ENCODE data around the gene NEK7. TPM values are rescaled to one million over a fixed set of nuclear protein-coding genes. Genes with fewer than 3 reads are reported as not detected.

NEK7 gene
- total RNA-seq, 6 donors from 2014 or later: 55.3 to 137 (median 112) TPM

GRCh38 chr1:198335663-198336062 lies 178.9 kb downstream of the NEK7 start:
- no peak for TF ChIP-seq EP300 (IDR thresholded peaks at IDR 0.05)
- no peak for TF ChIP-seq POLR2AphosphoS5 (IDR thresholded peaks at IDR 0.05)
- no peak for TF ChIP-seq POLR2A (IDR thresholded peaks at IDR 0.05)
- no peak for TF ChIP-seq CTCF (IDR thresholded peaks at IDR 0.05)
- Histone ChIP-seq H3K4me1 (no peaks in the 10 kb centered on the region), H3K27me3 (no peaks in the 10 kb centered on the region), H3K9me3 (no peaks in the 10 kb centered on the region), H3K36me3 (no peaks in the 10 kb centered on the region), H3K27ac (no peak overlapping the region), H3K4me3 (no peak overlapping the region)
- 72 to 80% methylated on average over 1 of the region's 1 CpG for WGBS, 2 donors
- ATAC-seq (ENCODE audit: low FRiP score in 2 of 2) (no peak), DNase-seq (no peak)

GRCh38 chr1:198337886-198338285 lies 181.1 kb downstream of the NEK7 start:
- no peaks in the 10 kb centered on the region for H3K9me3 ChIP-seq
- no peak for DNase-seq
- H3K4me1 ChIP-seq: no peaks in the 10 kb centered on the region
- TF ChIP-seq POLR2A (IDR thresholded peaks at IDR 0.05) (no peak), POLR2AphosphoS5 (IDR thresholded peaks at IDR 0.05) (no peak), EP300 (IDR thresholded peaks at IDR 0.05) (no peak), CTCF (IDR thresholded peaks at IDR 0.05) (no peak)
- no peak overlapping the region for H3K4me3 ChIP-seq
- no peak overlapping the region for H3K27ac ChIP-seq
- ATAC-seq (ENCODE audit: low FRiP score in 2 of 2): no peak
- H3K36me3 ChIP-seq: no peaks in the 10 kb centered on the region
- no peaks in the 10 kb centered on the region for H3K27me3 ChIP-seq

- Histone ChIP-seq H3K4me3 (no peak overlapping the region), H3K4me1 (no peaks in the 10 kb centered on the region), H3K27ac (no peak overlapping the region), H3K9me3 (no peaks in the 10 kb centered on the region), H3K36me3 (no peaks in the 10 kb centered on the region), H3K27me3 (no peaks in the 10 kb centered on the region)
- no peak for ATAC-seq (ENCODE audit: low FRiP score in 2 of 2)
- 88 to 90% methylated on average over 1 of the region's 1 CpG for WGBS, 2 donors
- no peak for DNase-seq
- no peak for TF ChIP-seq POLR2A (IDR thresholded peaks at IDR 0.05)
Measured at GRCh38 chr1:198340139-198340538, 183.3 kb downstream of the NEK7 start.

GRCh38 chr1:198346178-198346577 lies 189.4 kb downstream of the NEK7 start:
- Histone ChIP-seq H3K36me3 (no peaks in the 10 kb centered on the region), H3K27me3 (no peaks in the 10 kb centered on the region), H3K27ac (no peak overlapping the region), H3K4me3 (no peak overlapping the region), H3K4me1 (no peaks in the 10 kb centered on the region), H3K9me3 (no peaks in the 10 kb centered on the region)
- TF ChIP-seq CTCF (IDR thresholded peaks at IDR 0.05) (no peak), POLR2AphosphoS5 (IDR thresholded peaks at IDR 0.05) (no peak), EP300 (IDR thresholded peaks at IDR 0.05) (no peak), POLR2A (IDR thresholded peaks at IDR 0.05) (no peak)
- 81 to 86% methylated on average over 3 of the region's 3 CpGs for WGBS, 2 donors
- ATAC-seq (ENCODE audit: low FRiP score in 2 of 2) (no peak), DNase-seq (no peak)

GRCh38 chr1:198350456-198350855 lies 193.7 kb downstream of the NEK7 start:
- no peak overlapping the region for H3K27ac ChIP-seq
- no peak for DNase-seq
- H3K4me3 ChIP-seq: no peak overlapping the region
- H3K9me3 ChIP-seq: no peaks in the 10 kb centered on the region
- no peaks in the 10 kb centered on the region for H3K27me3 ChIP-seq
- no peaks in the 10 kb centered on the region for H3K36me3 ChIP-seq
- ATAC-seq (ENCODE audit: low FRiP score in 2 of 2): no peak
- H3K4me1 ChIP-seq: no peaks in the 10 kb centered on the region
- TF ChIP-seq CTCF (IDR thresholded peaks at IDR 0.05) (no peak), POLR2A (IDR thresholded peaks at IDR 0.05) (no peak), EP300 (IDR thresholded peaks at IDR 0.05) (no peak), POLR2AphosphoS5 (IDR thresholded peaks at IDR 0.05) (no peak)

All from upper lobe of left lung (tissue), 6 donors.